ENCODE results near the gene CEP104. TPM values are rescaled to one million over a fixed set of nuclear protein-coding genes. Genes with fewer than 3 reads are reported as not detected.

CEP104 gene
- polyA plus RNA-seq, 1 of the 3 experiments (the other 2 are of a cell fraction), result 19.2 TPM

DNA sequence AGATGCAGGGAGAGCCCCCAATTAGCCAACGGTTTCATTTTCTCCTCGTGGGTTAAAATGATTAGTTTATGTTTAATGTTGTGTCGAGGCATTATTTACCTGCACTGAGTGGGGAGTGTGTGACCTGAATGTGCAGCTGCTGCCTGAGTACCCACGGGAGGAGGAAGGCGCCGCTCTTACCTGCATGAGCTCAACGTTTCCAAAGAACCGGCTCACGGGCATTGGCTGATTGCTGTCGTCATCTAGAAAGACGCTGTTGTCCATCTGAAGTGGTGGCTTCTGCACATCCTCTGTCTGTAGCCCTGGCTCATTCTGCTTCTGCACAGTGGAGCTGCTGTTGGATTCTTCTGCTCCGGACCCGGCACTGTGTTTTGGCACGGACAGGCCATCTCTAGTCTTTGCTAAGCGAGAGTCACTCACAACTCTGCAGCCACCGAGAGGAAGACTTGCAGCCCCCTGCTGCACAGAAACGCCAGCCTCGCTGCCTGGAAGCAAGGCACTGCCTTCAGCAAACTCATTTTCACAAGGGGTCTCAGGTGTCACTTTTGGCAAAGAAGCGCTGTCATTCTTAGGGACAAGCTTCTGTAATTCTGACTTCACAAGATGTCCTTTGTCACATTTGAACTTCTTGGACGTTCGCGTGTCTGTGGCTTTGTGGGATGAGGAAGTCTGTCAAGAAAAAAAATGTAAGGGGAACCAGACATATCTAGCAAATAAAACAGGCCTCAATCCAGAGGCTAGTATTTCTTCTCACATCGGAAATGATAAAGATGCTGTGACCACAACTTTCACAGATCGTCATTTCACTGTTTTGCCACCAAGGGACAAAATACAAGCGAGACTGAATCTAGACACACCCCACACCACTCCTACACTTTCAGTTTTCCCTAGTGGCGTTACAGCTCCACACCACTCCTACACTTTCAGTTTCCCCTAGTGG lies 33.6 kb upstream of the CEP104 start:
- Histone ChIP-seq H4K20me1 (ENCODE audit: insufficient read depth) (no peaks in the 10 kb centered on the region), H3K27me3 (ENCODE audit: insufficient read depth) (no peaks in the 10 kb centered on the region), H3K9me2 (no peaks in the 10 kb centered on the region), H3K36me3 (replicated peaks in 1 of 2; ENCODE audit: control insufficient read depth in 1 of 2, insufficient read depth in 2 of 2, low read length in 1 of 2) (peaks cover 3 to 39% of the 10 kb centered on the region in 2 experiments), H3K9me3 (no peaks in the 10 kb centered on the region), H3F3A (replicated peaks; ENCODE audit: insufficient read depth) (no peaks in the 10 kb centered on the region), H3K4me1 (ENCODE audit: control insufficient read depth in 1 of 2, insufficient read depth in 2 of 2, low read depth in 1 of 2, low read length in 1 of 2) (no peaks in the 10 kb centered on the region), H3K9ac (no peak overlapping the region), H2AFZ (ENCODE audit: low read depth) (no peak overlapping the region), H3K27ac (ENCODE audit: low read depth in 2 of 2, low read length in 1 of 2) (no peak overlapping the region), H3K79me2 (ENCODE audit: insufficient read depth) (peaks cover 30% of the 10 kb centered on the region), H3K4me3 (ENCODE audit: low read depth in 2 of 2, low read length in 1 of 2) (no peak overlapping the region), H3K4me2 (no peak overlapping the region)
- CTCF ChIA-PET, result interaction anchor here (1.0 to 1.3 kb wide), 2 partner anchors 20 to 21 kb away, joined by 3 read pairs; no protein-coding TSS in a partner anchor
- POLR2A ChIA-PET, result no interaction called here
- no peak for TF ChIP-seq POLR2AphosphoS5 (IDR thresholded peaks at IDR 0.05; ENCODE audit: low read depth, low read length)
- TF ChIP-seq NRF1 (IDR thresholded peaks at IDR 0.05; ENCODE audit: low read depth, low read length), result no peak
- TF ChIP-seq, protein P1, sequence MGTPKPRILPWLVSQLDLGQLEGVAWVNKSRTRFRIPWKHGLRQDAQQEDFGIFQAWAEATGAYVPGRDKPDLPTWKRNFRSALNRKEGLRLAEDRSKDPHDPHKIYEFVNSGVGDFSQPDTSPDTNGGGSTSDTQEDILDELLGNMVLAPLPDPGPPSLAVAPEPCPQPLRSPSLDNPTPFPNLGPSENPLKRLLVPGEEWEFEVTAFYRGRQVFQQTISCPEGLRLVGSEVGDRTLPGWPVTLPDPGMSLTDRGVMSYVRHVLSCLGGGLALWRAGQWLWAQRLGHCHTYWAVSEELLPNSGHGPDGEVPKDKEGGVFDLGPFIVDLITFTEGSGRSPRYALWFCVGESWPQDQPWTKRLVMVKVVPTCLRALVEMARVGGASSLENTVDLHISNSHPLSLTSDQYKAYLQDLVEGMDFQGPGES (IDR thresholded peaks at IDR 0.05; ENCODE audit: low read depth, low read length), result no peak
- no peak for TF ChIP-seq RFX5 (IDR thresholded peaks at IDR 0.05; ENCODE audit: low read length)
- TF ChIP-seq, protein P2, sequence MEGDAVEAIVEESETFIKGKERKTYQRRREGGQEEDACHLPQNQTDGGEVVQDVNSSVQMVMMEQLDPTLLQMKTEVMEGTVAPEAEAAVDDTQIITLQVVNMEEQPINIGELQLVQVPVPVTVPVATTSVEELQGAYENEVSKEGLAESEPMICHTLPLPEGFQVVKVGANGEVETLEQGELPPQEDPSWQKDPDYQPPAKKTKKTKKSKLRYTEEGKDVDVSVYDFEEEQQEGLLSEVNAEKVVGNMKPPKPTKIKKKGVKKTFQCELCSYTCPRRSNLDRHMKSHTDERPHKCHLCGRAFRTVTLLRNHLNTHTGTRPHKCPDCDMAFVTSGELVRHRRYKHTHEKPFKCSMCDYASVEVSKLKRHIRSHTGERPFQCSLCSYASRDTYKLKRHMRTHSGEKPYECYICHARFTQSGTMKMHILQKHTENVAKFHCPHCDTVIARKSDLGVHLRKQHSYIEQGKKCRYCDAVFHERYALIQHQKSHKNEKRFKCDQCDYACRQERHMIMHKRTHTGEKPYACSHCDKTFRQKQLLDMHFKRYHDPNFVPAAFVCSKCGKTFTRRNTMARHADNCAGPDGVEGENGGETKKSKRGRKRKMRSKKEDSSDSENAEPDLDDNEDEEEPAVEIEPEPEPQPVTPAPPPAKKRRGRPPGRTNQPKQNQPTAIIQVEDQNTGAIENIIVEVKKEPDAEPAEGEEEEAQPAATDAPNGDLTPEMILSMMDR (IDR thresholded peaks at IDR 0.05), result no peak
- no peak for TF ChIP-seq MXI1 (IDR thresholded peaks at IDR 0.05; ENCODE audit: low read depth, low read length)
- no peak for TF ChIP-seq GABPA (IDR thresholded peaks at IDR 0.05; ENCODE audit: low read depth)
- TF ChIP-seq JUND (IDR thresholded peaks at IDR 0.05), result no peak
- TF ChIP-seq, protein P3, sequence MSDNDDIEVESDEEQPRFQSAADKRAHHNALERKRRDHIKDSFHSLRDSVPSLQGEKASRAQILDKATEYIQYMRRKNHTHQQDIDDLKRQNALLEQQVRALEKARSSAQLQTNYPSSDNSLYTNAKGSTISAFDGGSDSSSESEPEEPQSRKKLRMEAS (IDR thresholded peaks at IDR 0.05; ENCODE audit: low read depth), result no peak
- TF ChIP-seq FOSL2 (IDR thresholded peaks at IDR 0.05; ENCODE audit: borderline replicate concordance, low read depth), result no peak
- no peak for TF ChIP-seq SMC3 (IDR thresholded peaks at IDR 0.05; ENCODE audit: low read depth, low read length)
- no peak for TF ChIP-seq CHD2 (IDR thresholded peaks at IDR 0.05; ENCODE audit: low read length, partially characterized antibody)
- TF ChIP-seq, protein P4, sequence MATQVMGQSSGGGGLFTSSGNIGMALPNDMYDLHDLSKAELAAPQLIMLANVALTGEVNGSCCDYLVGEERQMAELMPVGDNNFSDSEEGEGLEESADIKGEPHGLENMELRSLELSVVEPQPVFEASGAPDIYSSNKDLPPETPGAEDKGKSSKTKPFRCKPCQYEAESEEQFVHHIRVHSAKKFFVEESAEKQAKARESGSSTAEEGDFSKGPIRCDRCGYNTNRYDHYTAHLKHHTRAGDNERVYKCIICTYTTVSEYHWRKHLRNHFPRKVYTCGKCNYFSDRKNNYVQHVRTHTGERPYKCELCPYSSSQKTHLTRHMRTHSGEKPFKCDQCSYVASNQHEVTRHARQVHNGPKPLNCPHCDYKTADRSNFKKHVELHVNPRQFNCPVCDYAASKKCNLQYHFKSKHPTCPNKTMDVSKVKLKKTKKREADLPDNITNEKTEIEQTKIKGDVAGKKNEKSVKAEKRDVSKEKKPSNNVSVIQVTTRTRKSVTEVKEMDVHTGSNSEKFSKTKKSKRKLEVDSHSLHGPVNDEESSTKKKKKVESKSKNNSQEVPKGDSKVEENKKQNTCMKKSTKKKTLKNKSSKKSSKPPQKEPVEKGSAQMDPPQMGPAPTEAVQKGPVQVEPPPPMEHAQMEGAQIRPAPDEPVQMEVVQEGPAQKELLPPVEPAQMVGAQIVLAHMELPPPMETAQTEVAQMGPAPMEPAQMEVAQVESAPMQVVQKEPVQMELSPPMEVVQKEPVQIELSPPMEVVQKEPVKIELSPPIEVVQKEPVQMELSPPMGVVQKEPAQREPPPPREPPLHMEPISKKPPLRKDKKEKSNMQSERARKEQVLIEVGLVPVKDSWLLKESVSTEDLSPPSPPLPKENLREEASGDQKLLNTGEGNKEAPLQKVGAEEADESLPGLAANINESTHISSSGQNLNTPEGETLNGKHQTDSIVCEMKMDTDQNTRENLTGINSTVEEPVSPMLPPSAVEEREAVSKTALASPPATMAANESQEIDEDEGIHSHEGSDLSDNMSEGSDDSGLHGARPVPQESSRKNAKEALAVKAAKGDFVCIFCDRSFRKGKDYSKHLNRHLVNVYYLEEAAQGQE (IDR thresholded peaks at IDR 0.05; ENCODE audit: low read depth, low read length), result no peak
- no peak for TF ChIP-seq FOXJ3 (CRISPR knock-in tag; IDR thresholded peaks at IDR 0.05)
- TF ChIP-seq, protein P5, sequence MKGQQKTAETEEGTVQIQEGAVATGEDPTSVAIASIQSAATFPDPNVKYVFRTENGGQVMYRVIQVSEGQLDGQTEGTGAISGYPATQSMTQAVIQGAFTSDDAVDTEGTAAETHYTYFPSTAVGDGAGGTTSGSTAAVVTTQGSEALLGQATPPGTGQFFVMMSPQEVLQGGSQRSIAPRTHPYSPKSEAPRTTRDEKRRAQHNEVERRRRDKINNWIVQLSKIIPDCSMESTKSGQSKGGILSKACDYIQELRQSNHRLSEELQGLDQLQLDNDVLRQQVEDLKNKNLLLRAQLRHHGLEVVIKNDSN (IDR thresholded peaks at IDR 0.05; ENCODE audit: borderline replicate concordance, low read depth), result no peak
- no peak for TF ChIP-seq GATA2 (CRISPR knock-in tag; IDR thresholded peaks at IDR 0.05)
- TF ChIP-seq, protein P6, sequence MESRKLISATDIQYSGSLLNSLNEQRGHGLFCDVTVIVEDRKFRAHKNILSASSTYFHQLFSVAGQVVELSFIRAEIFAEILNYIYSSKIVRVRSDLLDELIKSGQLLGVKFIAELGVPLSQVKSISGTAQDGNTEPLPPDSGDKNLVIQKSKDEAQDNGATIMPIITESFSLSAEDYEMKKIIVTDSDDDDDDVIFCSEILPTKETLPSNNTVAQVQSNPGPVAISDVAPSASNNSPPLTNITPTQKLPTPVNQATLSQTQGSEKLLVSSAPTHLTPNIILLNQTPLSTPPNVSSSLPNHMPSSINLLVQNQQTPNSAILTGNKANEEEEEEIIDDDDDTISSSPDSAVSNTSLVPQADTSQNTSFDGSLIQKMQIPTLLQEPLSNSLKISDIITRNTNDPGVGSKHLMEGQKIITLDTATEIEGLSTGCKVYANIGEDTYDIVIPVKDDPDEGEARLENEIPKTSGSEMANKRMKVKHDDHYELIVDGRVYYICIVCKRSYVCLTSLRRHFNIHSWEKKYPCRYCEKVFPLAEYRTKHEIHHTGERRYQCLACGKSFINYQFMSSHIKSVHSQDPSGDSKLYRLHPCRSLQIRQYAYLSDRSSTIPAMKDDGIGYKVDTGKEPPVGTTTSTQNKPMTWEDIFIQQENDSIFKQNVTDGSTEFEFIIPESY (IDR thresholded peaks at IDR 0.05; ENCODE audit: borderline replicate concordance, low read depth), result no peak
- TF ChIP-seq EP300 (IDR thresholded peaks at IDR 0.05; ENCODE audit: borderline replicate concordance in 1 of 2, low read depth in 1 of 2, low read length in 1 of 2), result no peak
- no peak for TF ChIP-seq FOXM1 (IDR thresholded peaks at IDR 0.05; ENCODE audit: low read depth)
- no peak for TF ChIP-seq NFIC (IDR thresholded peaks at IDR 0.05; ENCODE audit: borderline replicate concordance)
- DNase-seq, result no peak
- WGBS (ENCODE audit: low lambda C conversion rate), result 90% methylated on average over 20 of the region's 26 CpGs

Measured in SK-N-SH (cell line).